HG02870 (cell line): ENCODE results near the gene DHRS2.
A peak's percentile ranks its signal among the peaks of the same experiment; 100 is the strongest.

ENCODE experiments used
- ATAC-seq: cut with Tn5 transposase; IDR thresholded peaks from one replicate; pipeline ENCODE4 v1.9.1; 2021; ENCODE audit warnings: mild to moderate bottlenecking, moderate library complexity; ENCODE audit not compliant: unreplicated experiment

Gene DHRS2

DNA sequence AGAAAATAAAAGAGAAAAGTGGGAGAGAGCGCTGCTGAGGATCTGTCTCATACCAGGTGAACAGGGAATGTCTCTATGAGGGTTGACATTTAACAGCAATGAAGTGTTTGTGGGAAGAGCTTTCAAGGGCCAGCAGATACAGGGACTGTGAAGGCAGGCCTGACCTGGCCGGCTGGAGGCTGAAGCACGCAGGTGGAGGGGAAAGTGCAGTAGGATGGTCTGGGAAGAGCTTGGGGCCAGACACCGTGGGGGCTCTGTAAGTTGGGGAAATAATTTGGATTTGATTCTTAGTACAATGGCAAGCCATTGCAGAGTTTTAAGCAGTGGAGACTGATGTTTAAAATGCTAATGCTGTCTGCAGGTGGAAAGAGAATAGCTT lies 23.8 kb upstream of the DHRS2 start:
- no peak for ATAC-seq

DNA sequence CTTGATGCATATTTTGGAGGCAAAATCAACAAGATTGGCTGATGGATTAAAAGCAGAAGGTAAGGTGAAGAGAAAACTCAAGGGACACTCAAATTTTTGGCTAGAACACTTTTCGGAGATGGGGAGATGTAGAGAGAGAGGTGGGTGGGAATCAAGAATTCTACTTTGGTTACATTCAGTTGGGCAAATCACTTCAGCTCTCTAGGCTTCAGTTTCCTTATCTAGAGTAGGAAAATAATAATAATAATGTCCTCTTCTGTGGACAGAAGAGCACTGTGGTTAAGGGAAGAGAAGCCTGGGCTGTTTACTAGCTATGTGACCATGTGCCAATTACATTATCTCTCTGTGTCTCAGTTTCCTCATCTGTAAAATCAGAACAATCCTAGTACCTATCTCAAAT lies 23.4 kb upstream of the DHRS2 start:
- ATAC-seq, result no peak

DNA sequence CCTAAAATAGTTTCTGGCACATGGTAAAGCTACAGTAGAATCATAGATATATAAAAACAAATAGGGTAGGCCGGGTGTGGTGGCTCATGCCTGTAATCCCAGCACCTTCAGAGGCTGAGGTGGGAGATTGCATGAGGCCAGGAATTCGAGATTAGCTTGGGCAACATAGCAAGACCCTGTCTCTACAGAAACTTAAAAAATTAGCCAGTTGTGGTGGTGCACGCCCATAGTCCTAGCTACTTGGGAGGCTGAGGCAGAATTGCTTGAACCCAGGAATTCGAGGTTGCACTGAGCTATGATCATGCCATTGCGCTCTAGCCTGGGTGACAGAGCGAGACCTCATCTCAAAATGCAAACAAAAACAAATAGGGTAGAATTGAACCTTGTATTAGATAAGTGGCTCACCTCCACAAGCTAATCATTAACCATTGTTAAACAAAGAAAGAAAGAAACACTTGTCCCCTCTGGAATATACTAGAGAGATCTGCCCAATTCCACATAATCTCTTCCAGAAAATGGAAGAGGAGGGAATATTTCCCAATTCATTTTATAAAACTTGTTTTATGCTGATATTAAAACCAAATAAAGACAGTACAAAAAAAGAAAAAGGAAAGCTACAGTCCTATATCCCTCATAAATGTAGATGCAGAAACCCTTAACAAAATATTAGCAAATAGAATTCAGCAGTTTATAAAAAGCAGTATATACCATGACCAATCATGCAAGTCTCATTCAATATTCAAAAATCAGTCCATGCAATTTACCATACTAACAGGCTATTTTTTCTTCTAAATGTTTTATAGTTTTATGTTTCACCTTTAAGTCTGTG lies 22.7 kb upstream of the DHRS2 start:
- no peak for ATAC-seq

- ATAC-seq, result no peak
These were observed 21.8 kb upstream of the DHRS2 start for GRCh38 chr14:23614395-23614828.

DNA sequence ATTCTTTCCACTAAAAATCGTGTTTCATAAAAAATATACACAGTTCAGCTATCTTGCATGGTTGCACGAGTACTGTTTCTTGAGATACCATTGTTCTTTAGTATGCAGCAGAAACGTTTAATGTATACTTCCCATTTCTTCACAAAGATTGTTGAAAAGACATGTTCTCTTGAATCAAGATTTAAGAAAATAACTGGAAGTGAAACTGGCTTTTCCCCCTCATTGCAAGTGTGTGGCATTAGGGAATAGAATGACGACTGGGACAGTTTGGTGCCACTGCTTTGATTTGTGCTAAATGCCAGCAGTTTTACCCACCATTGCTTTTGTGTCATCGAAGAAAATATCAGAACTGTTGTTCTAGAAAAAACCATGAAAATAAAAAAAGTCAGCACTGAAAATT lies 20.3 kb upstream of the DHRS2 start:
- ATAC-seq, result no peak

GRCh38 chr14:23617539-23617938 lies 18.6 kb upstream of the DHRS2 start:
- no peak for ATAC-seq

GRCh38 chr14:23618415-23618988 lies 17.7 kb upstream of the DHRS2 start:
- no peak for ATAC-seq

DNA sequence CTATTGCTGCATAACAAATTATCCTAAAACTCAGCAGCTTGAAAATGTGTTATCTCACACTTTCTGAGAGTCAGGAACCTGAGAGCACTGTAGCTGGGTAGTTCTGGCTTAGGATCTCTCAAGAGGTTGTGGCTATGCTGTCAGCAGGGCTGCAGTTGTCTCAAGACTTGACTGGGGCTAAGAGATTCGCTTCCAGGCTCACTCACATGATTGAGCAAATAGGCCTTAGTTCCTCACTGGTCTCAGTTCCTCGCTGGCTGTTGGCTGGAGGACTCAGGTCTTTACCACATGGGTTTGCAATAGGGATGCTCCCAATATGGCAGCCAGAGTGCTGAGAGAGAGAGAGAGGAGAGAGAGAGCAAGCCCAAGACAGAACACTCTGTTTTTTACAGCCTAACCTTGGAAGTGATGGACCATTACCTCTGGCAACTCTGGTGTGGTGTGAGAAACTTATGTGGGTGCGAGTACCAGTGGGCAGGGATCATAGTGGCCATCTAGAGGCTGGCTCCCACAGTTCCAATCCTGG lies 15.9 kb upstream of the DHRS2 start:
- ATAC-seq, result no peak

- ATAC-seq, result no peak
These were observed 14.8 kb upstream of the DHRS2 start for GRCh38 chr14:23621204-23621931.

- no peak for ATAC-seq
These were observed 14.0 kb upstream of the DHRS2 start for GRCh38 chr14:23621932-23622730.

DNA sequence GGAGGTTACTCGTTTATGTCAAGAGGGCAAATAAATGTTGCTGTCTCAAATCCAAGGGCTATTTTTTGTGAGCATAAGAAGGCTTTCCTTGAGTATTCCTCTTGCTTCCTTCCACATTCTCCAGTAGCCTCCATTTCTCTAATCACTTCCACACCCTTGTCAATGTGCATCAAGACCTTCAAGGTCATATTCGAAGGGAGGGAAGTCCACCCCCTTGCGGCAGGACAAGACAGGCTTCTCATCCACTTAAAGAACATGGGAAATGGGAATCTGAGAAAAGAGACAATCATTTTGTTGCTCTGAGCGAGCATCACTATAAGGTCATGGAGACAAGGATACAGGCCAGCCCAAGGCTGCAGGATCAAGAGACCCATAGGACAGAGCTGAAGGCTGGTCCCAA lies 13.2 kb upstream of the DHRS2 start:
- no peak for ATAC-seq

DNA sequence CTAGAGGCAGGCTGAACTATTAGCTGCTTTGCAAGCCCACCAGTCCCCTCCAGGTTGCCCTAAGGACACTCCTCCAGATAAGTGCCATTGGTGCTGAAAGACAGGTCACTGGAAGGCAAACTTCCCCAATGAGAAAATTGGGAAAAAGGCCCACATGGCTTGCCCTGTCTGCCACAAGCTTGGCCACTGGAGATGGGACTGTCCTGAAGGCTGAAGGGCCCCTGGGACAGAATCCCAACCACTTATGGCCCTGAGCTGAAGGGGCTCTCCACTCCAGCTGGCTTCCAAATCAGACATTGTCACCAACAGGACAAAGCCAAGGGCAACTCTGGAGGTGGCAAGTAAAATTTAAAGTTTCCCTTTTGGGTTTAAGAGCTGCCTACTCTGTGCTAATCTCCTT lies 12.2 kb upstream of the DHRS2 start:
- no peak for ATAC-seq

GRCh38 chr14:23624830-23625404 lies 11.2 kb upstream of the DHRS2 start:
- no peak for ATAC-seq

DNA sequence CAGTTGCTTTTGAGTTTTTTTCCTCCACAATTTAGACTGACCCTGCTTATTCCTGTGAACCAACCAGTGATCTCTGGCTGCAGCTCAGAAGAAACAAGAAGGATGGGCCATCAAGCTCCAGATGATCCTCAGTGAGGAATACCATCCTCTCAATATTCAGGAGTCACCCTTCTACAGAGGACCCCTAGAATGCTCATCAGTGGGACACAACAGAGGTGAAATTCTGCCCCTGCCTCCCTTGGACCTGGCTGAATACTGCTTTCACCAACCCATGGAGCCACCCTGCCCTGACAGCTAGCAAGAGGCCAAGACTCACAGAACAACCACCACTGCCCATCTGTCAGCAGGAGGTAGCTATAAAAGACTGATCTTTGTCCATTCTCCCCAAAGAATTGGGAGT lies 9.2 kb upstream of the DHRS2 start:
- no peak for ATAC-seq

GRCh38 chr14:23627961-23628360 lies 8.2 kb upstream of the DHRS2 start:
- no peak for ATAC-seq

DNA sequence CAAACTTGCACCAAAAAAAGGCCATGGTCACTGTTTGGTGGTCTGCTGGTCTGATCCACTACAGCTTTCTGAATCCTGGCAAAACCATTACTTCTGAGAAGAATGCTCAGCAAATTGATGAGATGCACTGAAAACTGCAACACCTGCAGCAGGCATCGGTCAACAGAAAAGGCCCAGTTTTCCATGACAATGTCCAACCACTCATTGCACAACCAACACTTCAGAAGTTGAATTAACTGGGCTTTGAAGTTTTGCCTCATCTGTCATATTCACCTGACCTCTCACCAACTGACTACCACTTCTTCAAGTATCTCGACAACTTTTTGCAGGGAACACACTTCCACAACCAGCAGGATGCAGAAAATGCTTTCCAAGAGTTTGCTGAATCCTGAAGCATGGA lies 7.0 kb upstream of the DHRS2 start:
- no peak for ATAC-seq

DNA sequence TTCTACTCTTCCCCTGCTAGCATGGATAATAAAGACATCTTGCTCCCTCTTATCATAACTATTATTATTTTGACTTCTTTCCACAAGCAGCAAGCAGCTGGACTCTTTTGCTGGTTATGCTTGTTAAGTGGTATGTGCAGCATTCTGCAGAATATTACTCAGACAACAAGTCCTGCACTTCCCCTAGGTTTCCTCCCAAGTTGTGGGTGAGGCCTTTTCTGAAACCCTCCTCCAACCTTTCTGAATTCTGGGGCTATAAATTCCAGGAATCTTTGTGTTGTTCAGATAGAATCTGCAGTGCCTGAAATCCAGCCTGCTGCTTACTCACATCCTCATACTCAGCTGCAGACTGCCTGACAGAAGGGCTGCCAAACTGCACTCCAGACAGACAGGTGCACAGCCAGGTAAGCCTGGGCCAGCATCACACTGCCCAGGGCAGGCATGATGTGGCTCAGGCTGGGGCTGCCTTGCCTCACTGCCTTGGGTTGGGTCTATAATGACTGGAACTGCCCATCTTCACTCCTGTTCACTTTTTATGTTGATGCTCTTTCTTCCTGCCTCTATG lies 6.2 kb upstream of the DHRS2 start:
- ATAC-seq, result no peak

GRCh38 chr14:23630687-23631086 lies 5.5 kb upstream of the DHRS2 start:
- no peak for ATAC-seq

- no peak for ATAC-seq
These were observed 4.9 kb upstream of the DHRS2 start for GRCh38 chr14:23631234-23631633.

DNA sequence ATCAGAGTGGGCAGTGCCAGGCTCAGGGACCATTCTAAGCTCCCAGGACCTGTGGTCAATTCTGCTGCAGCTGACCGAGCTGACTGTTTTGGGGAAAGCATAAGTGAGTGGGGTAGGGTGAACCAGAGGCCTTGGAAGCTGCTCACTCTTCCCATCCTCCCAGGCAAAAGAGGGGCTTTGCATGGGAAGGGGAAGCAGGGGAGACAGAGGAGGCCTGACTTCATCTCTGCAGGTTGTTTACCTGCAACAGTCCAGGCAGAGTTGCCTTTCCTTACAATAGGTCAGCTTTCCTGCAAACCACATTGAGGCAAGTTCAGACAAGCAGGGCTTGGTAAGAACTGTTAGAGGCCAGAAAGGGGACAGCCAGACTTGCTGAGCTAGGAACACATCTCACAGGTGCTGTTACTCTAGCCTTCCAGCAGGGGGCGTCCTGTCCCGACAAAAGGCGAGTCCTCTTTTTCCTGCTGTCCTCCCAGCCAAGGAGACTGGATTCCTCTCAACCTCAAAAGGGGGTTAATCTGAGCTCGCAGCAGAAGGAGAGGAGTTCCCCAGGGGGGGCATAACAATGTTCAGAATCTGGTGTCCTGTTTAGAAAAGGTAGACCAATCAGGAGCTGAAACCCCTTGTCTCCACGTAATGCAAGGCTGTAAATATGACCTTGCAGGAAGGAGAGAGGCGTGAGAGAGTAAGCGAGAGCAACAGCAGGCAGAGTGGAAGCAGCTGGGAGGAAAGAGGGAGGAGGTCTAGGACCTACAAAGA lies 4.3 kb upstream of the DHRS2 start:
- peak; percentile 68 for ATAC-seq
